A204.1 (cell line): ENCODE results near the gene INO80B.
"Not testable (repeated sequence)": the region's sequence is repeated elsewhere in the genome, so short reads cannot be mapped to it uniquely, and the experiment has no call there.

Experiments used
- FAIRE-seq: peaks from 2 replicates; lab custom pipeline; 2012; peaks lifted over from hg19 to GRCh38; lab: Jason Lieb, UNC

INO80B gene

DNA sequence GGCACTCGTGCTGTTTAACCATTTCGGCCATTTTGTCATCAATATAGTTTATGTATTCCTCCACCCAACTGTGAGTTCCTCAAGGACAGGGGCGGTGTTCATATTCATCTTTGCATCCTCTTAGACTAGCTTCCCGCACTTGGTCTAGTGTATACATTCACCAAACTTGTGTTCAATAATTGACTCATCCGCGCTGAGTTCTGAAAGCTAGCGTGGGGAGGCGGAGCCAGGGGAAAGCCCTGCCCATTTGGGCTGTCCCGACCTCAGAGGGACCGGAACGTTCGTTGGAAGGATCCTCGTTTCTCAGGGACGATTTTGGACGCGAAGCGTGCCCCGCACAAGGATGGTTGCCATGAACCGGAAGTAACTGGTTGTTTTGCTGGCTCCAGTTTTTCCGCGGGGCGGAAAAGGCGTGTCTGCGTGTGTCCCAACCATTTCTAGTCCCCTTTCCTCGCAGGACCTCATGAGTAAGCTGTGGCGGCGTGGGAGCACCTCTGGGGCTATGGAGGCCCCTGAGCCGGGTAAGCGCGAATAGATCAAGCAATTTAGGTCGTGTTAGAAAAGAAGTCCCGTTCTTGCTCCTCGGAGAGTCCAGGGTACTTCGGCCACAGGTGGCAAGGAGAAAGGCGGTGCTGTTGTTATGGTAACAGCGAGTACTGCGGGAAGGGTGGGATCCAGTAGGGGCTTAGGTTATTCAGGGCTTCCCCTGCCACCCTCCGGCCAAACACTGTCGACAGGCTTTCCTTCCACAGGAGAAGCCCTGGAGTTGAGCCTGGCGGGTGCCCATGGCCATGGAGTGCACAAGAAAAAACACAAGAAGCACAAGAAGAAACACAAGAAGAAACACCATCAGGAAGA, at the start of gene INO80B:
INO80B (plus strand) TSS at position 434 of the 858 bp plus-strand sequence; CDS start at position 464, 30 bp downstream.
- peak; percentile 92 for FAIRE-seq

DNA sequence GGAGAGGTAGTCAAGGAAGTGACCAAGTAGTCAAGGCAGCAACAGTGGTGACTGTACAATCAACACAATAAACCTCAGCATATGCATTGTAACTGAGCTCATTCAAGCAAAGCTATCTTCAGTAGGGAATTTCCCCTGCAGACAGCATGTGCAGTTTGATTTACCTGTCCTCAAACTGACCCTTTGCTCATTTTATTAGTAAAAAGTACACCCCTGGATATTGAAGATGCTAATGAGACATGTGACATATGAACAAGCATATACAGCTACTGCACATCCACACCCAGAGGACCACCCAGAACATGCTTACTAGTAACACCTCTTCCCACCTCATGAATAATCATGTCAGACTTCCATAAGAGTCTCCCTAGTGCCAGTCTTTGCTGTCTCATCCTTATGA, 48.9 kb upstream of the INO80B start:
- FAIRE-seq, result no peak

DNA sequence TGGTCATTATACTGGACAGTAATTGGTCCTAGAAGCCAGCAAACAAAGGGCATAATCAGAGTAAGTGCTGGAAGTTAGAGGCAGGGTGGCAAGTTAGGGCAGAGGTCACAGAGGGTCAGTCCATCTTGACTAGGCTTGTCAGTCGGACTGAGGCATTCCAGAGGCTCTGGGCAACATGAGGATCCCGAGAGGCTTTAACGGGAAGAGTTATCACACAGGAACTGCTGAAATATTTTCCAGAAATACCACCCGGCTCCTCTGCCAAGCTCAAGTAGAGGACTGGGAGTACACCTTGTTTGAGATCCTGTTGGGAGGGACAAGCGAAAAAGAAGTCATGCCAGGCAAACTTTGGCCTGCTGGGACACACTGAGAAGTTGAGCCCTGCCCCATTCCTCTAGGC, 47.2 kb upstream of the INO80B start:
- no peak for FAIRE-seq

DNA sequence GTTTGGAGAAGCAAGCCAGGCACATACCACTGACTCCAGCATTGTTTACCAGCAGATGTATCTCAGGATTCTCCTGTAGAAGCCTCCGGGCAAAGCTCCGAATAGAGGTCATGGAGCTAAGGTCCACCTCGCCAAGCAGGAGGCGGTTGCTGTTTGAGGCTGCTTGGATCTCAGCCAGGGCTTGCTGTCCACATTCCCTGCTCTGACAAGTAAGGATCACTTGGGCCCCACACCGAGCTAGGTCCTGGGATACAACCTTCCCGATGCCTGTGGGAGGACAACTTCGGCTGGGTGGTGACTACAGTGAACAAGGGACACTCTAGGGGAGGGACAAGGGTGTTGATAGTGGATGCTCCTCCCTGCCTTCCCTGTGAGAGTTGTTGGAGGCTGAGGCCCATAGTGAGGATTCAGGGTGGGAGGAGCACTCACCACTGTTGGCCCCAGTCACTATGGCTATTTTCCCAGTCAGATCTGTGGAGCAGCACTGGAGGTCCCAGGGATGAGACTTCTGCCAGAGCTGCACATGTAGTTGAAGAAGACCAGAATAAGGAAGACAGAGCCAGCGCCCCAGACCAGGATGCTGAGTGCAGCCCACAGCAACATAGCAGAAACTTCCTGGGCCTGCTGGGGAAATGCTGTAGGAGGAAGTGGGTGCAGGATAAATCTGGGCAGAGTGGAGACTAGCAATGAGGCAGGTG, 41.7 kb upstream of the INO80B start:
- no peak for FAIRE-seq

DNA sequence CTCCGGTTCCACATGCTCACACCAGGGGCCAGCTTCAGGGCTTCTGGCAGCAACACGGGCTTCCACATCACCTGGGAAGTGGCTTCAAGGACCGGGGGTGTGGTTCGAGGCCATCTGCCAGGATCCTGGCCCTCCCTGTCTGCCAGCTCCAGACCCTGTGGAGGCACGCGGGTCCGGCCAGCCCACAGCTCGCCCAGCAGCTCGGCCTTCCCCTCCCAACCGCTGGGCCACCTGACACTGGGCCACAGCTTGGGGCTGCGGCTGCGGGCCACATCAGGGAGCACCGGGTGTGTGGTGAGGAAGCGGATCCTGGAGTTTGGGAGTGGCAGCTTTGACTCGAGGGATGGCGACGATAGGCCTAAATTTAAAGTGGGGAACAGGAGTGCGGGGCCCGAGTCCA, 40.4 kb upstream of the INO80B start:
- no peak for FAIRE-seq

DNA sequence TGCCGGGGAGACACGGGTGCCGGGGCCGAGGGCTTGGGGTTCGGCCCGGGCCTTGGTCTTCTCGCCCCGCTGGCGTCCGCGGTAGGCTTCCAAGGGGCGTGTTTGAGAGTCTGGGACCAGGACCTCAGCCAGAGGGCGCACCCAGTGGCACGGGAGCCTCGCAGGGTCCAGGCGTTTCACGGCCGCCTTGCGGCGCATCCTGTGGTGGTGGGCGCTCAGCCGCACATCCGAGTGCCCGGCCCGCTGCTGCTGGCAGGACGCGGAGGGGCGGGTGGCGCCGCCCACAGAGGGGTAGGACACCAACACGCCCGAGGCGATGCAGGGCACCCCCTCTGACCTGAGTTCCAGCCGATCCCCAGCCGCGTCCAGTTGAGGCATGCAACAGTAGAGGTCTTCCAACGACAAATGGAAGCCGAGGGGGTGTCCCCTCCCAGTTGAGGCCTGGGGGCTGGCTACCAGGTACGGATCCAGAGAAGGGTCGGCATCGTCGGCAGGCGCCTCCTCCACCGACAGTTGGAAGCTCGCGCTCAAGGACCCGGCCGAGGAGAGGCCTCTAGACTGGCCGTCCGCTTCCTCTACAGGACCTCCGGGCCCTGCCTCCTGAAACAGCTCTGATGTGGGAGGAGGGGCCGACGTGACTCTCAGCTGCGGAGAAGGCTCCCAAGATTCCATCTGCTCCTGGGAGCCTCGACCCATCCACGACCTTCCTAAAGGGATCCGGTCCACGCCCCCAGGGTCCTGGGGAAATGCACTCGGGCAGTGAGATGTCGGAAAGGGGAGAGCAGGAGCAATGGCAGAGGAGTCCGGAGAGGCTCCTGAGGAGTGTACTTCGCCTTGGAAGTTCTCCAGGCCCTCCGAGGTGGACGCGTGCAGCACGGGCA, 39.8 kb upstream of the INO80B start:
- FAIRE-seq, result no peak

DNA sequence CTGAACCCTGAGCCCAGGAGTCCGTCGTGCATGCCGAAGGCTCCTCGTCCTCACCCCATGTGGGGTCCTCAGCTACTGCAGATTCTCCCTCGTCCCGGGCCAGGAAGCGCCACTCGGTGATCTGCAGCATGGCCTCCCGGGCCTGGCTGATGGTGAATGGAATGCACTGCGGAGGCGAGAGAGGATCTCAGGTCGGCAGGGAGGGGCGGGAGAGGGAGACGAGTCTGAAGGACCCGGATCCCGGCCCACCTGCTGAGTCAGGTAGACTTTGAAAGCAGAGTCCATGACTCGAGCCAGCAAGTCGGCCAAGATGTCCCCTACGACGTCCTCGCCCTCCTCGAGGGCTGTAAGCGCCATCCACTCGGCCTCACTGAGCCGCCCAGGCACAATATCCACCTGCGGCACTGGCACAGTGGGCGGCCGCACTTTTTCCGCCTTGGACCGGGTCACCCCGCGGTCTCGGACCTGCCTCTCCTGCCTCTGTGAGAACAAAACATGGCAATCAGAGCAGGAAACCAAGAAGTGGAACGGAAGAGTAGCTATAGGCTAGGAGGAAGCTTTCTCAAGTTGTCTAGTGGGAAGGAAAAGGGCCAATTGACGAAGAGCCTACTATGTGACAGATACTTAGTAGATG, 39.0 kb upstream of the INO80B start:
- no peak for FAIRE-seq

DNA sequence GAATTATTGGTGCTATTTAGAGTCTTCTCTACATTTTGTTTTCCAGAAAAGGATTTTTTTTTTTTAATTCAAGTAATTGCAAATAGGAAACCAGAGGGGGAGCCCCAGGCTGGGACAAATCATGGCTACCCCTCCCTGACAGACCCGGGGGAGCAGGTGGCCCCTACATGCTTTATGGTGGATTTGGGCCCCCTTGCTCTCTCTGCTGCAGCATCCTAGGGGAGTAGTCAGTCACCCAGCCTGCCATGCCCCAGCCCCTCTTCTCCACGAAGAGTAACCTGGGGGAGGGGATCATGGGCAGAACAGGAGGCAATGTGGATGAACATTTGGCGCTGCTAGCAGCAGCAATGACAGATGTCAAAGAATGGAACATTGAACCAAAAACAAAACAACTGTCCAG, 38.1 kb upstream of the INO80B start:
- FAIRE-seq, result no peak

DNA sequence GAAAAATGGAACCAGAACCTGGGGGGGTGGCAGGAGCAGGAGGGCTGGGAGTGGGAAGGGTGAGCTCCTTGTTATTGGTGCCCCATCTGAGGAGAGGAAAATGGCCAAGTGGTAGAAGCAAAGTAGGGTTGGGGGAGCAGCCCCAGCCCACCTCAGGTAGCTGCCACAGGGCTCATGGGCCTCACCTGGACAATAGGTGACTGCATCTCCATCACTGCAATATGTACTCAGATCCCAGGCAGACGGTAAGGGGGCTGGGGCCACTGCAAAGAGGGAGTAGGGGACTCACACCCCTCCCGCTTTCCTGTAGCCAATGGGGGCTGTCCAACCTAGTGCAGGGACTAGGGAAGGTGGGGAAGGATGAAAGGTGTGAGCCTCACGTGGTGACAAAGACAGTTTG, 37.7 kb upstream of the INO80B start:
- no peak for FAIRE-seq

DNA sequence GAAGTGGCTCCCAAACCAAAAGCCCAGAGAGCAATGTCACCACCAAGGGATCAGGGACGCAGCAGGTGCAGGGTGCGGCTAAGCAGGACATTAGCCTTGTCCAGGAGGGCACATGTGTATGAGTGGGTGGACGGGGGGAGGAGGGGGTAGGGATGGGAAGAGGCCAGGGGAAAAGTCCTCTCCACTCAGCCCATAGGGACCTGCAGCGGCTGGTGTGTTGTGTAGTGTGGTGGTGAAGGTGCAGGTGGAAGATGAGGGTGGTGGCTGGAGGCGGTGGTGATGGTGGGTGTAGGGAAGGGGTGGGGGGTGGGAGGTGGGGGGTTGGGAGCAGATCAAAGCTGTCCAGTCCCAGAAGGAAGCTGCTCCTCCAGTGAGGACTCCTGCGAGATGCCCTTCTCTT, 37.1 kb upstream of the INO80B start:
- FAIRE-seq, result no peak

DNA sequence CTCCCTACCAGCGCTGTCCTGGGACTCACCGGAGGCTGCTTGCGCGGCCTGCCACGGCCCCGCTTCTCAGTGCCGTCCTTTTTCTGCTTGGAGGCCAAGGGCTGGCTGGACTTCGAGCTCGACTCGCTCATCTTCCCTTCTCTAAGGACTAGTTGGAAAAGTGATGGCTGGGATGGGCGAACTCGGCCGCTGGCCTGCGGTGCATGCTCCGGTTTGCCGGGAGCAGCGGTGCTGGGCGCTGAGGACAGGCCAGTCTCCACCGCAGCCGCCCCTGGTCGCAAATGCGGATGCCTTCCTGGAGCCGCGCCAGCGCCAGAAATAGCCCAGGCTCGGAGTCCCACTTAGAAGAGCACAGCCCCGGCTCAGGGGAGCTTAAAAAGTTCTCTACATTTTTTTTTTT, 36.6 kb upstream of the INO80B start:
- no peak for FAIRE-seq

DNA sequence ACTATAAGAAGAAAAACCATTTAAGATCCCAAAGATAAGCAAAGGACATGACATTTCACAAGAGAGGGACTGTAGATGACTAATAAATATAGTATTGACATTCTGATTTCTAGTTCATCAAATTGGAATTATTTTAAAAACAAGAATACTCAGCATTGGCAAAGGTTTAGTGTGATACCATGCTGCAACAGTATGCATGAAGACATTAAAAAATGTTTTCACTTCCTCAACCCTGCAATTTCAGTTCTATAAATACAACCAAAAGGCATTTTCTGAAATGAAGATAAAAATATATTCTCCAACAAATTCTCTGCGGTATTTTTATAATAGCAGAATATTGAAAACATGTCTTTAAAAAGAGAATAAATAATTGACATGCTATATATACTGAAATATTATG, 35.5 kb upstream of the INO80B start:
- FAIRE-seq, result no peak

DNA sequence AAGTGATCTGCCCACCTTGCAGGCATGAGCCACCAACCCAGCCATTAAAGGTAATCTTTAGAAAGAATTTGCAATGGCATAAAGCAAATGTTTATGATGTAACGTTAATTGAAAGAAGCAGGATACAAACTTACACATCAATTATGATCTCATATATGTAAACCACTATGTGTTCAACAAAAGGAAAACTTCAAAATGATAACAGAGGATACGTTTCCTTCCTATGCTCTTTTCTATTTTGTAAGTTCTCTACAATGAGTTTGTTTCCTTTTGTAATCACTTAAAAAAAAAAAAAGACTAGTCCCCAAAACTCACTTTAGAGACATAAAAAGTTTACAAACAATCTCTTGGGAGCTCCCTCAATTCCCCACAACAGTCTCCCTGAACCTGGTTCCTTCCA, 34.9 kb upstream of the INO80B start:
- FAIRE-seq, result no peak

DNA sequence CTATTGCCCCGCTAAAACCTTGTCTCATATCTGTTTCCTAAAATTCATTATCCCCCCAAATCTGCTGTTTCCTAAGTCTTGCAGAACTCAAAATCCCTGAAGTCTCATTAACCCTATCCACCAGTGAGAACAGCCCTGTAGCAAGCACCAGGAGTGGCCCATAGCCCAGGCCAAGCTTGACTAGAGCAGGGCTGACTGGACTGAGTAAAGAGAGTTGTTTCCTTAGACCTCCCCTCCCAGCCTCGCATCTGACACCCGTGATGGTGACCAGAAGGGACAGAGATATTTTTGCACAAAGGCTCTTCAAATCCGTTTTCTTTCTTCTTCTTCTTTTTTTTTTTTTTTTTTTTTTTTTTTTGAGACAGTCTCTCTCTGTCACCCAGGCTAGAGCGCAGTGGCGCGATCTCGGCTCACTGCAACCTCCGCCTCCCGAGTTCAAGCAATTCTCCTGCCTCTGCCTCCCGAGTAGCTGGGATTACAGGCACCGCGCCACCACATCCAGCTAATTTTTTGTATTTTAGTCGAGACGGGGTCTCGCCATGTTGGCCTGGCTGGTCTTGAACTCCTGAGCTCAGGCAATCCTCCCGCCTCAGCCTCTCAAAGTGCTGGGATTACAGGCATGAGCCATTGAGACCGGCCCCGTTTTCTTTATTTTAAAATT, 34.3 kb upstream of the INO80B start:
- not testable (repeated sequence) for FAIRE-seq

DNA sequence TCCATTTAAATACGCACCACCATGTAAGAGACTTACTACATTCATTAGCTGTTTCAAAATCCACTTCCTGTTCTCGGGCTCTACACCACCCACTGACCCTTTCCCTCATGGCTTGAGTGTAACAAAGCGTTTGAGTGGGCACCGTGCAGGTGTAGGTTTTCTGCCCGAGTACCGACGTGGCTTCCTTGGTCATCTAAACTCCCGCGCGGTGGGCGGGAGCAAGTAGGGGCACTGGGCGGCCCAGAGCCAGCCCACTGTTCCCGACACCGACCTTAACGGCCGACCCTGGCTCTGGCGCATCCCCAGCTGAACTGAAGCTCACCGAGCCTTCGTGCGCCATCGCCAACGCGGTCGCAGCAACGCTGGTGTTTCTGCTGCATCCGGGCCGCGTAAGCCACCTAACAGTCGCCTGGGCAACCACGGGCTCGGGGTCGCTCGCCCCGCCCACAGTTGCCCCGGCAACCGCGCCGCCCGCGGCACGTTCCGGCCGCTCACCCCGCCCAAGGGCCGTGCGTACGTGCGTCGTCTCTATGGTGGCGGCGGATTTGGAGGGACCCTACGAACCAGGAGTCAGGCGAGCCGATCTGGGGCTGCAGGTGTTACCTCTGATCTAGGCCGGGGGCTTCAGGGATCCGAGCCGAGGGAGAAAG, 33.5 kb upstream of the INO80B start, which contains the start of the genes C2orf81 and WDR54:
C2orf81 (minus strand) TSS at position 399 of the 650 bp plus-strand sequence; CDS start at position 340, 59 bp downstream.
WDR54 (plus strand) TSS at position 510 of the 650 bp plus-strand sequence. CDS start 424 bp downstream, outside the sequence.
- FAIRE-seq, result no peak

DNA sequence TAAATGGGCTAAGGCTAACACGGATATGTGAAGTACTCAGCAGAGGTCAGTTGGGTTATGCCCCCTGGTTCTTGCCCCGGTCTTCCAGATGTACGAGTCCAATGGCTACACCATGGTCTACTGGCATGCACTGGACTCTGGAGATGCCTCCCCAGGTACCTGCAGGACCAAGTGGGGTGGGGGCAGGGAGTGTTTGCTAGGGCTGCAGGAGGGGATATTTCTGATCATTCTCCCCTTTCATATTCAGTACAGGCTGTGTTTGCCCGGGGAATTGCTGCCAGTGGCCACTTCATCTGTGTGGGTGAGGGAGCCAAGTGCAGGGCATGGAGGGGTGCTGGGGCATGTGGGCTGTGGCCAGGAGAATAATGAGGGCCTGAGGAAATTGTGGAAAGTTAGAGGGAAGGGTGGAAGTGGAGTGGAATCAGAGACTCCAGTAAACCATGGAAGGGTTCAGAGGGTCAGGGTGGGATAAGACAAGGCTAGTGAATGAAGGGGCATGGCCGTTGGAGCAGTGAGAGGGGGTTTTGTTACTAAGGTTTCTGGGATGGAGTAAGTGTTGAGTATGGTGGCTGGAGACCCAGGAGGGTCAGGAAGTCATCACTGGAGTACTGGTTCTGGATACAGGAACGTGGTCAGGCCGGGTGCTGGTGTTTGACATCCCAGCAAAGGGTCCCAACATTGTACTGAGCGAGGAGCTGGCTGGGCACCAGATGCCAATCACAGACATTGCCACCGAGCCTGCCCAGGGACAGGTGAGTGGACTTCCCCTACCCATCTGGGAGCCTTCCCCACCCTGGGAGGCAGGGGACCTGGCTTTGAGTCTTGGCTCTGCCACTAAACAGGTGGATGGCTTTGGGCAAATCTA, 31.4 kb upstream of the INO80B start:
- no peak for FAIRE-seq

DNA sequence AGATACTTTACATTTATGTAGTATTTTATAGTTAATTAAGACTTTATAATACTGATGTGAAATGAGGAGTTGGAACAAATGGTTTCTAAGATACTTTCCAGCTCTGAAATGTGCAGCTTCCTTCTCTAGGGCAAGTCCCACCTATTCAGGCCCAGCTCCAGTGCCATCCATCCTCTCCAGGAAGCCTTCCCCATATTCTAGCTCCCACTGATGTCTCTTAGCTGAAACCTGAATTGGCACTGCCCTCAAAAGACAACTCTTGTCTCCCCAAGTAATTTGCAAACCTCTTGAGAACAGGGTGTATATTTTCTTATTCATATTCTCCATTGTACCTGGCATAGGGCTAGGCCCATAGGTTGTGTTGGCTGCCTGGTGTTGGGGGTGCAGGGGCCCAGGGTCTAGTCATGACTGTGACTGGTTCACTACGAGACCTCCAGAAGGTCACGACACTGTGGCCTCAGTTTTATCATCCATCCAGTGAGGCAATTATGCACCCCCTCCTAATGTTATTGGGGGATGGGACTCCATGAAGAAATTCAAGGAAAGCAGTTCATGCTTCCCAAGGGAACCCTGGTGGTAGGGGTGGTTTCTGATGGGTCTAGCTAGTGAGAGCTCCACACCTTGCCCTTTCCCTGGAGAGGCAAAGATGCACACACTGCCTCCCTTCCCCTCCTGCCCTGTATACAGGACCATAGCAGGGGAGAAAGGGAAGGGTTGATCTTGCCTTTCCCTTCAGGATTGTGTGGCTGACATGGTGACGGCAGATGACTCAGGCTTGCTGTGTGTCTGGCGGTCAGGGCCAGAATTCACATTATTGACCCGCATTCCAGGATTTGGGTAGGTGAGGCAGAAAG, 30.5 kb upstream of the INO80B start:
- FAIRE-seq, result no peak

DNA sequence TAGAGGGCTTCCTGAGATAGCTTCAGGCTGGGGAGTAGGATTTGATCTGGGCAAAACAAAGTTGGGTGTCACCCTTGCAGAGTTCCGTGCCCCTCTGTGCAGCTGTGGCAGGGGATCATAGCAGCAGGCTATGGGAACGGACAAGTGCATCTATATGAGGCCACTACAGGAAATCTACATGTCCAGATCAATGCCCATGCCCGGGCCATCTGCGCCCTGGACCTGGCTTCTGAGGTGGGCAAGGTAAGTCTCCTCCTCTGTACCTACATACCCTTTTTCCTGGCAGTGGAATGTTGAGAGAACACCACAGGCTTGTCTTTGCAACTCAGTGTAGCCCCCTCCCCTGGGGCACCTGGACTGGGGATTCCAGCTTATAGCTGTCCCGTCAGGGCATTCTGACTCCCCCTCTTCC, 29.9 kb upstream of the INO80B start:
- FAIRE-seq, result no peak

DNA sequence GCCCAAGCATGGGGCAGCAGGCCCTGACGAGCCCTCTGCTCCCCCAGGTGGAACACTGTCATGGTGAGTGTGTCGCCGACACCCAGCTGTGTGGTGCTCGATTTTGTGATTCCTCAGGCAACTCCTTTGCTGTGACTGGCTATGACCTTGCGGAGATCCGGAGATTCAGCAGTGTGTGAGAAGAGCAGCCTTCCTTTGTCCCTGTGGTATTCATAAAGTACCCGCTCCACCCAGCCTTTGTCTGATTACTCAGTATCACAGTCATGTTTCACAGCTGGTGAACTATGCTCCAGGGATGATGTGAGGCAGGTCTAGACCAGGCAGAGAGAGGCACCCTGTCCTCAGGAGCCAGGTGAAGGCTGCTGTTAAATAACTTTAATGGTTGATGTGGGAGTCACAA, 29.4 kb upstream of the INO80B start:
- no peak for FAIRE-seq
